ENCODE measurements around the gene ITPK1.

ITPK1 gene

DNA sequence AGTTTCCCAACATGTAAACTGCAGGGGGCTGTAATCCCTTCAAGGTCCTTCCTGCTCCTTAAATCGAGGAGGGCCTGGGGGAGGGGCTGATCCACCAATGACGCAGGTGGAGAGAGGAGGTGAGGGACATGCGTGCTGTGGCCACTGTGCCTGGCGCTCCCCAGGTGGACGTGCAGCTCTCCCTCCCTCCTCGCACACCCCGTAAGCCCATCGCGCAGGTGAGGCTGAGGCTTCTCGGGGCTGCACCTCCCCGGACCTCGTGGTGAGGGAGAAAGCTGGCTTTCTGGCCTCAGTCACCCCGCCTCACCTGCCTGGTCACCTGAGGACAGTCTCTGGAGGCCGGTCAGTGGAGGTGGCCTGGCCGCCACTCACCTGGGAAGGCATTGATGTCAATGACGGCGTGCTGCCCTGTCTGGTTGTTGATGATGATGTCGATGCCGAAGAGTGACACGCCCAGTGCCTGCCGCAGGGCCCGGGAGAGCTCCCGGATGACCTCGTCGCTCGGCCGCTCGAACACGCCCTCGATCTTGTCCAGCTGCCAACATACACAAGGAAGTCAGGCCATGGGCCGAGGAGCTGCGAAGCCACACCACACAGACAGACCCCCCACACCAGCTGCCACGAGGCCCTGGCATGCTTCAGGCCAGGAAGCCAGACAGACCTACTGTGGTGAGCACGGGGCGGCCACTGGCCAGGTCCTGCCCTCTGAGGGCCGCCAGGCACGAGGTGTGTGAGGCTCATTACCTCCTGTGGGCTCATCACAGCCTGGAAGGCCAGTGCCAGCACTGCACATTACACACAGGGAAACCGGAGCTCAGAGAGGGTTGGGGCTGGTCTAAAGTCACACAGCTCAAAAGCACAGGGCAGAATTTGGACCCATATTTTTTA is 169.5 kb downstream of the ITPK1 start:
- H3K36me3 ChIP-seq (ENCODE audit: control insufficient read depth in 5 of 5, insufficient read depth in 5 of 5, low read length in 5 of 5): peaks cover 0 to 81% (median 74%) of the 10 kb centered on the region in 5 donors
- no peak overlapping the region for H3K27ac ChIP-seq (ENCODE audit: low read depth, low read length)
- H3K4me3 ChIP-seq (ENCODE audit: low read depth in 1 of 5, low read length in 5 of 5): no peak overlapping the region
- no peaks in the 10 kb centered on the region for H3K27me3 ChIP-seq (ENCODE audit: control insufficient read depth in 5 of 5, insufficient read depth in 4 of 5, low read length in 5 of 5)
- H3K9ac ChIP-seq (ENCODE audit: low read length in 5 of 5): no peak overlapping the region
- H3K9me3 ChIP-seq (ENCODE audit: control insufficient read depth in 5 of 5, low read length in 5 of 5): no peaks in the 10 kb centered on the region
- H3K4me1 ChIP-seq (ENCODE audit: control insufficient read depth in 5 of 5, insufficient read depth in 5 of 5, low read length in 5 of 5): peaks cover 2 to 22% (median 16%) of the 10 kb centered on the region in 5 donors

DNA sequence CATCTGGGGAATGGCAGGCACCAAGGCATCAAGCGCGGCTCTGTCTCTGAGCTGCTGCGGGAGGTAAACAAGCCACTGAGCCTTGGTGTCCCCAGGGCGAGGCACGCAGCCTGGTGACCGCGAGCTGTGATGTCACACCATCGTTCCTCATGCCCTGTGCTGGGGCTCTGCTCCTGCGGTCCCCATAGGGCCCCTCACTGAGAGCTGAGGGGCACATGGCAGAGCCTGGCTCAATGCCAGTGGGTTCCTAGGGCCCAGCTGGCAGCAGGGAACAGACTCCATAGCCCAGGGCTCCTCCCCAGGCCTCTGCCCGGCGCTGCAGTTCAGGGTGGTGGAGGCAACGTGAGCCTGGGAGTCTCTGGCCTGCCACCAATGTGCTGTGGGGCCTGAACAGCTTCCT is 170.2 kb downstream of the ITPK1 start:
- H3K27ac ChIP-seq (ENCODE audit: low read depth, low read length): no peak overlapping the region
- H3K36me3 ChIP-seq (ENCODE audit: control insufficient read depth in 5 of 5, insufficient read depth in 5 of 5, low read length in 5 of 5): peaks cover 0 to 81% (median 77%) of the 10 kb centered on the region in 5 donors
- H3K27me3 ChIP-seq (ENCODE audit: control insufficient read depth in 5 of 5, insufficient read depth in 4 of 5, low read length in 5 of 5): no peaks in the 10 kb centered on the region
- no peak overlapping the region for H3K4me3 ChIP-seq (ENCODE audit: low read depth in 1 of 5, low read length in 5 of 5)
- no peaks in the 10 kb centered on the region for H3K9me3 ChIP-seq (ENCODE audit: control insufficient read depth in 5 of 5, low read length in 5 of 5)
- no peak overlapping the region for H3K9ac ChIP-seq (ENCODE audit: low read length in 5 of 5)
- peaks cover 0 to 16% (median 12%) of the 10 kb centered on the region in 5 donors for H3K4me1 ChIP-seq (ENCODE audit: control insufficient read depth in 5 of 5, insufficient read depth in 5 of 5, low read length in 5 of 5)

DNA sequence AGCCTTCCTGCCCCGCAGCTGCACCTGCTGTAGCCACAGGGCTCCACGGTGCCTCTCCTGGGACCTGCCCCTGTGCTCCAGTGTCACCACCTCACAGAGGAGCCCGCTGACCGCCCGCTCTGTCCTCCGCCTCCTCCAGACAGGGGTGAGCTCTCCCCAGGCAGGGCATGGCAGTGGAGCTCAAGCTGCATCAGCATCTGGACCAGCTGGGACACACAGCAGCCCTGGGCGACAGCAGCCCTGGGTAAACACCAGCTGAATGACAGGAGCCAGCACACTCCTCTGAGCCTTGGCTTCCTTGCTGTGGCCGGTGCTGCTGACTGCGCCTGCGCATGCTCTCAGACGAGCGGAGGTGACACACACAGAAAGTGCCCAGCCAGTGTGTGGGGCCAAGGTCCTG is 170.7 kb downstream of the ITPK1 start:
- peaks cover 0 to 80% (median 78%) of the 10 kb centered on the region in 5 donors for H3K36me3 ChIP-seq (ENCODE audit: control insufficient read depth in 5 of 5, insufficient read depth in 5 of 5, low read length in 5 of 5)
- H3K9me3 ChIP-seq (ENCODE audit: control insufficient read depth in 5 of 5, low read length in 5 of 5): no peaks in the 10 kb centered on the region
- H3K27ac ChIP-seq (ENCODE audit: low read depth, low read length): no peak overlapping the region
- H3K4me1 ChIP-seq (ENCODE audit: control insufficient read depth in 5 of 5, insufficient read depth in 5 of 5, low read length in 5 of 5): peaks cover 0 to 11% (median 6%) of the 10 kb centered on the region in 5 donors
- no peaks in the 10 kb centered on the region for H3K27me3 ChIP-seq (ENCODE audit: control insufficient read depth in 5 of 5, insufficient read depth in 4 of 5, low read length in 5 of 5)
- no peak overlapping the region for H3K4me3 ChIP-seq (ENCODE audit: low read depth in 1 of 5, low read length in 5 of 5)
- no peak overlapping the region for H3K9ac ChIP-seq (ENCODE audit: low read length in 5 of 5)

DNA sequence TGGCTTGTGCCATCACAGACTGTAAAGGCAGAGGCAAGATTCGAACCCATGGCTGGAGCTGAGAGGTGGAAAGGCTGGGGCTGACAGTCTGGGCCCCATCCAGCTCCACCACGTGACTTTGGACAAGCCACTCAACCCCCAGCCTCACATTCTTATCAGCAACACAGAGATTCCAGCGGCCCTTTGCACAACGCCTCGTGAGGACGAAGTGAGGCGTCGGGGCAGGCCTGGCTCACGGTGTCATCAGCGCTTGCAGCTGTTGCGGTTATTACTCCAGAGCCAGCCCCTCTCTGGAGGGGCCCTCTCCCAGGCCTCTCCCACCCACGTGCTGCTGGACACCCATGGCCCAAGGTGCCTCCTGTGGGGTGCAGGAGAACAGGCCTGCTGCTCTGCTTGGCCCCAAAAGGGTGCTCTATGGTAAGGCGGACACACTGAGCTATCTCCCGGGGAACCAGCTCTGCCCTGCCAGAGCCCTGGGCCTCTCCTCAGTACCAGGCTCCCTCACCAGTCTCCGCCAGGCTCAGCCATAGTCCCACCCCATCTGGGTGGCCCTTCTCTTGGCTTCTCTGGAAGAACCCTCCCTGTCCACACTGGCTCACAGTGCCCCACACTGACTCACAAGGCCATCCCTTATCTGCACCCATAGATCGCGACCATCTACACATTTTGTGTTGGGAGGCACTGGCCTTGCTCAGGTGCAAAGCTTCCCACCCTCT is 171.7 kb downstream of the ITPK1 start:
- H3K4me1 ChIP-seq (ENCODE audit: control insufficient read depth in 5 of 5, insufficient read depth in 5 of 5, low read length in 5 of 5): peaks cover 0 to 11% (median 6%) of the 10 kb centered on the region in 5 donors
- no peaks in the 10 kb centered on the region for H3K27me3 ChIP-seq (ENCODE audit: control insufficient read depth in 5 of 5, insufficient read depth in 4 of 5, low read length in 5 of 5)
- H3K27ac ChIP-seq (ENCODE audit: low read depth, low read length): no peak overlapping the region
- H3K9ac ChIP-seq (ENCODE audit: low read length in 5 of 5): no peak overlapping the region
- peaks cover 0 to 81% (median 73%) of the 10 kb centered on the region in 5 donors for H3K36me3 ChIP-seq (ENCODE audit: control insufficient read depth in 5 of 5, insufficient read depth in 5 of 5, low read length in 5 of 5)
- H3K9me3 ChIP-seq (ENCODE audit: control insufficient read depth in 5 of 5, low read length in 5 of 5): no peaks in the 10 kb centered on the region
- no peak overlapping the region for H3K4me3 ChIP-seq (ENCODE audit: low read depth in 1 of 5, low read length in 5 of 5)

DNA sequence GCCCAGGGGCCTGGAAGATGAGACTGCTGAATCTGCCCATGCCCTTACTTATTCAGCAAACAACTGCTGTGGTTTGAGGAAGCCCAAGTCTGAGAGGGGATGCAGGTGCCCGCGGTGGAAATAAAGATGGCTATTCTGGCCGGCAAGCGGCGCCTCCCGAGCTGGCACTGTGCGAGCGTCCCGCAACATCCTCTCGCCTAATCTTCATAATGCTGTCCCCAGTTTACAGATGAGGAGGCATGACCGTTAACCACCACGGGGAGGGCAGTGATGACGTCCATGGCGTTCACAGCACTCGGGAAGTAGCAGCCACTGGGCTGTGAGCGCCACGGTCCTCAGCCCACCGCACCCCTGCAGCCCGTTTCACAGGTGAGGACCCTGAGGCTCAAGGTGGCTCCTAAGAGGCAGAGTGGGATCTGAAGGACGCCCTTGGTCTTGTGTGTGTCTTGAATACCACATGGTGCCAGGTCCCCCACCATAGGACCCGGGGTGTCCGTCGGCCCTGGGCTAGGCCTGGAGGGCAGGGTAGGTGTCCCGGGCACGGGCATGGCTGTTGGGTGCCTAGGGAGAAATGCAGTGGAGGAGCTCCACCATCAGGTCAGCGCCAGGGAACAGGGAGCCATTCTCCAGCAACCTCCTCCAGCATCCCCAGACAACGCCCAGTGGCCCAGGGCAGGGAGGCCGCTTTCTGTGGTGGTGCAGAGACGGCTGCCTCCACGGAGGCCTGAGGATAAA is 172.6 kb downstream of the ITPK1 start:
- no peak overlapping the region for H3K4me3 ChIP-seq (ENCODE audit: low read depth in 1 of 5, low read length in 5 of 5)
- H3K9ac ChIP-seq (ENCODE audit: low read length in 5 of 5): no peak overlapping the region
- no peaks in the 10 kb centered on the region for H3K27me3 ChIP-seq (ENCODE audit: control insufficient read depth in 5 of 5, insufficient read depth in 4 of 5, low read length in 5 of 5)
- no peak overlapping the region for H3K27ac ChIP-seq (ENCODE audit: low read depth, low read length)
- peaks cover 0 to 78% (median 76%) of the 10 kb centered on the region in 5 donors for H3K36me3 ChIP-seq (ENCODE audit: control insufficient read depth in 5 of 5, insufficient read depth in 5 of 5, low read length in 5 of 5)
- H3K9me3 ChIP-seq (ENCODE audit: control insufficient read depth in 5 of 5, low read length in 5 of 5): no peaks in the 10 kb centered on the region
- H3K4me1 ChIP-seq (ENCODE audit: control insufficient read depth in 5 of 5, insufficient read depth in 5 of 5, low read length in 5 of 5): peaks cover 0 to 11% (median 6%) of the 10 kb centered on the region in 5 donors

DNA sequence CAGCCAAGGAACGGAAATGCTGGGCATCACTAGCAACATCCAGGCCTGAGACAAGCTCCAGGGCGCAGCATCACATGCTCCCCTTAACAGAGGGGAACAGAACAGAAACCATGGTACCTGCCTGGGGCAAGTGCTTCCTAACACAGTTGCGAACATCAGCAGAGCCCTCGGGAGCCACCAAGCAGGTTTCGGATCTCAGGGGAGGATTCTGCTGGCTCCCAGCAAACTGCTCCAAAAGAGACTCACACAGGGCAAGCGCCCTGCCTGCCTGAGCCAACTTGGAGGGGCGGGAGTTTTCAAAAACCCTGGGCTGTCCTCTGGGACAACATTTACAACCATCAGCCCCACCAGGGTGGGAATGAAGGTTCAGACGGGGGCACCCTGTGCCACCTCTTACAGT is 173.1 kb downstream of the ITPK1 start:
- H3K36me3 ChIP-seq (ENCODE audit: control insufficient read depth in 5 of 5, insufficient read depth in 5 of 5, low read length in 5 of 5): peaks cover 0 to 77% (median 70%) of the 10 kb centered on the region in 5 donors
- H3K27ac ChIP-seq (ENCODE audit: low read depth, low read length): no peak overlapping the region
- H3K9me3 ChIP-seq (ENCODE audit: control insufficient read depth in 5 of 5, low read length in 5 of 5): no peaks in the 10 kb centered on the region
- H3K9ac ChIP-seq (ENCODE audit: low read length in 5 of 5): no peak overlapping the region
- no peak overlapping the region for H3K4me3 ChIP-seq (ENCODE audit: low read depth in 1 of 5, low read length in 5 of 5)
- peaks cover 0 to 11% (median 6%) of the 10 kb centered on the region in 5 donors for H3K4me1 ChIP-seq (ENCODE audit: control insufficient read depth in 5 of 5, insufficient read depth in 5 of 5, low read length in 5 of 5)
- H3K27me3 ChIP-seq (ENCODE audit: control insufficient read depth in 5 of 5, insufficient read depth in 4 of 5, low read length in 5 of 5): no peaks in the 10 kb centered on the region

DNA sequence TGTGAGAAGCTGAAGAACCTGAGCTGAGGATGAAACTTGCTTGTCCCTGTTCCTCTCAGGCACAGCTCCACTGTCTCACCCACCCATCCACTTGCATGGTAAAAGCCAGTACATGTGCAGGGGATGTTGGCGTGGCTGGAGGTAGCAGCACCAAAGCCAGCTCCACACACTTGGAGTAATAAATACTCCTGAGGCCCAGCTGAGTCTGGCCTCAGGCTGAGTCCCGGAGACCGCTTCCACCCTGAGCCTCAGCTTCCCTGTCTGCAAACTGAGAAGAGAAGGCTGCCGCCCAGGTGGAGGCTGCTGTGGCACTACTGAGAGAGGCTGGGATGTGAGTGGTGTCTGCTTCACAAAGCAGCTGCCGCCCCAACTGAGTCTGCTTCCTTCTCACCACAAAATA is 173.6 kb downstream of the ITPK1 start:
- Histone ChIP-seq H3K4me3 (ENCODE audit: low read depth in 1 of 5, low read length in 5 of 5) (no peak overlapping the region), H3K27ac (ENCODE audit: low read depth, low read length) (no peak overlapping the region), H3K36me3 (ENCODE audit: control insufficient read depth in 5 of 5, insufficient read depth in 5 of 5, low read length in 5 of 5) (peaks cover 0 to 81% (median 68%) of the 10 kb centered on the region in 5 donors), H3K9ac (ENCODE audit: low read length in 5 of 5) (no peak overlapping the region), H3K9me3 (ENCODE audit: control insufficient read depth in 5 of 5, low read length in 5 of 5) (no peaks in the 10 kb centered on the region), H3K27me3 (ENCODE audit: control insufficient read depth in 5 of 5, insufficient read depth in 4 of 5, low read length in 5 of 5) (no peaks in the 10 kb centered on the region), H3K4me1 (ENCODE audit: control insufficient read depth in 5 of 5, insufficient read depth in 5 of 5, low read length in 5 of 5) (peaks cover 0 to 11% (median 6%) of the 10 kb centered on the region in 5 donors)

DNA sequence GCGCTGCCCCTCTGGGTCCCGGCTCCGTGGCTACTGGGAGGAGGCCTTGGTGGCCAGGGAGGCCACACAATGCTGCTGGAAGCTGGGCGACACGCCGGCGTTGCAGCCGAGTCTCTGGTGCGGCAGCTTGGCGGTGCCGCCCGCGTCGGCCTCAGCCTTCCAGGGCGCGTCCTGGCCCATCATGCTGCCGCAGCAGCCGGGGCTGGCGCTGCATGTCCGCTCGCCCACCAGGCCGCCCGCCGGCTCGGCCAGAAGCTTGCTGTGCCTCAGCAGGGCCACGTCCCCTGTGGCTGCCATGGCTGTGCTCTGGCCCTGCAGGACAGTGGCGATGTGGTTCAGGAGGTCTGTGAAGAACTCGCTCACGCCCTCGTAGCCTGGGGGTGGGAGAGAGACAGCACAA is 174.2 kb downstream of the ITPK1 start:
- H3K36me3 ChIP-seq (ENCODE audit: control insufficient read depth in 5 of 5, insufficient read depth in 5 of 5, low read length in 5 of 5): peaks cover 0 to 85% (median 72%) of the 10 kb centered on the region in 5 donors

DNA sequence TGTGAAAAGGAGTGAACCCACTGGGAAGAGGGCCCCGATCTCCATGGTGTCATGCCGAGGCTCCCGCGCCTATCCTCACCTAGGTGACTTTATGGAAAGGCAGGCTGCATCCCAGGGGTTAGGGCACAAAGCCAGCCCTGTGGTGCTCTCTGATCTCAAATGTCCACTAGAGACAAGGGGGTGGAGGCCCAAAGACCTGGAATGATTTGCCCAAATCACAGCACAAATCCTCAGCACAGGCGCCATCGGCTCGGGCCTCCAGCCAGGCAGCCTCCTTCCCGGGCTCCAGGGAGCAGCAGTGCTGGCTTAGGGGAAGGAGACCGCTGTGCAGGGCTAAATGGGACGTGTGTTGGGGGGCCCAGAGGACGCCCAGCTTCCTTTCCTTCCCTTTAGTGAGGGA is 175.2 kb downstream of the ITPK1 start:
- H3K4me3 ChIP-seq (ENCODE audit: low read depth in 1 of 5, low read length in 5 of 5): no peak overlapping the region
- H3K4me1 ChIP-seq (ENCODE audit: control insufficient read depth in 5 of 5, insufficient read depth in 5 of 5, low read length in 5 of 5): peaks cover 0 to 5% (median 0%) of the 10 kb centered on the region in 5 donors
- no peak overlapping the region for H3K27ac ChIP-seq (ENCODE audit: low read depth, low read length)
- H3K9ac ChIP-seq (ENCODE audit: low read length in 5 of 5): no peak overlapping the region
- peaks cover 0 to 85% (median 70%) of the 10 kb centered on the region in 5 donors for H3K36me3 ChIP-seq (ENCODE audit: control insufficient read depth in 5 of 5, insufficient read depth in 5 of 5, low read length in 5 of 5)
- no peaks in the 10 kb centered on the region for H3K27me3 ChIP-seq (ENCODE audit: control insufficient read depth in 5 of 5, insufficient read depth in 4 of 5, low read length in 5 of 5)
- H3K9me3 ChIP-seq (ENCODE audit: control insufficient read depth in 5 of 5, low read length in 5 of 5): no peaks in the 10 kb centered on the region

More for the DNA sequence above, 174.2 kb downstream of the ITPK1 start:
- Histone ChIP-seq H3K4me1 (ENCODE audit: control insufficient read depth in 5 of 5, insufficient read depth in 5 of 5, low read length in 5 of 5) (peaks cover 0 to 7% (median 6%) of the 10 kb centered on the region in 5 donors), H3K9me3 (ENCODE audit: control insufficient read depth in 5 of 5, low read length in 5 of 5) (no peaks in the 10 kb centered on the region), H3K9ac (ENCODE audit: low read length in 5 of 5) (no peak overlapping the region), H3K27ac (ENCODE audit: low read depth, low read length) (no peak overlapping the region), H3K4me3 (ENCODE audit: low read depth in 1 of 5, low read length in 5 of 5) (no peak overlapping the region), H3K27me3 (ENCODE audit: control insufficient read depth in 5 of 5, insufficient read depth in 4 of 5, low read length in 5 of 5) (no peaks in the 10 kb centered on the region)

Measured in subcutaneous abdominal adipose tissue (tissue), 5 donors.